HCT116 (cell line): ENCODE results near the gene RSL1D1.

ENCODE experiments used
- CTCF ChIP-seq, 3 experiments: fragments of 200-600 bp in 1 of 3; sonication (generic) in 1 of 3; IDR thresholded peaks in 2 of 3; conservative IDR thresholded peaks in 1 of 3; 2 replicates each; pipeline ENCODE4 v1.5.1; 2012 to 2017; ENCODE audit warnings: low read depth in 2 of 3, low read length in 2 of 3, antibody characterized with exemption in 1 of 3, borderline replicate concordance in 1 of 3, control low read depth in 1 of 3, mild to moderate bottlenecking in 1 of 3, mixed read lengths in 1 of 3, mixed run types in 1 of 3, moderate library complexity in 1 of 3; ENCODE audit not compliant: insufficient read depth in 1 of 3
- SRF ChIP-seq: IDR thresholded peaks from 2 replicates; pipeline ENCODE4 v1.6.1; 2012; ENCODE audit warnings: low read depth
- YY1 ChIP-seq: IDR thresholded peaks from 2 replicates; pipeline ENCODE4 v1.6.1; 2011; ENCODE audit warnings: low read length, low read depth, moderate library complexity, mild to moderate bottlenecking; ENCODE audit not compliant: insufficient replicate concordance; ENCODE audit errors: extremely low read depth

GRCh38 chr16:11819798-11820197 is 31.5 kb downstream of the RSL1D1 start:
- TF ChIP-seq CTCF (IDR thresholded peaks at IDR 0.05 in 2 of 3, conservative IDR thresholded peaks at IDR 0.05 in 1 of 3; ENCODE audit: borderline replicate concordance in 1 of 3, insufficient read depth in 1 of 3, low read depth in 2 of 3, low read length in 2 of 3) (no peak), YY1 (no peak), SRF (no peak)
